HepG2 (cell line): ENCODE results near the gene CPN1. TPM values are rescaled to one million over a fixed set of nuclear protein-coding genes. Genes with fewer than 3 reads are reported as not detected.

Experiments
- ASH2L ChIP-seq: fragments of 300-600, 200-600 bp; sonication (generic); IDR thresholded peaks from 2 replicates; pipeline ENCODE4 v1.7.0; 2017; ENCODE audit warnings: low read depth, mild to moderate bottlenecking, moderate library complexity, mixed read lengths, low read length; ENCODE audit not compliant: insufficient read length
- CCDC6 ChIP-seq: sonication (generic); formaldehyde crosslinking; IDR thresholded peaks from 2 replicates; pipeline ENCODE4 v1.8.1; 2022; ENCODE audit warnings: mild to moderate bottlenecking, missing genetic modification reagents, moderate library complexity
- FOSL2 ChIP-seq: sonication (generic); formaldehyde crosslinking; IDR thresholded peaks from 2 replicates; pipeline ENCODE4 v1.4.0; 2020; ENCODE audit warnings: missing genetic modification reagents
- GATAD2A ChIP-seq: IDR thresholded peaks from 2 replicates; pipeline ENCODE4 v1.6.1; 2016
- JUND ChIP-seq: sonication (generic); formaldehyde crosslinking; IDR thresholded peaks from 2 replicates; pipeline ENCODE4 v1.8.0; 2022; ENCODE audit warnings: mild to moderate bottlenecking, missing genetic modification reagents
- MTA1 ChIP-seq: sonication (generic); formaldehyde crosslinking; IDR thresholded peaks from 2 replicates; pipeline ENCODE4 v1.4.0; 2020; ENCODE audit warnings: missing genetic modification reagents, mild to moderate bottlenecking, borderline replicate concordance
- MXD4 ChIP-seq: IDR thresholded peaks from 2 replicates; pipeline ENCODE4 v1.6.1; 2016; ENCODE audit warnings: mild to moderate bottlenecking, missing biosample characterization, missing genetic modification reagents
- POLR2AphosphoS5 ChIP-seq: IDR thresholded peaks from 2 replicates; pipeline ENCODE4 v1.6.1; 2012; ENCODE audit warnings: low read depth, low read length
- POLR2G ChIP-seq: fragments of 200-400 bp; formaldehyde crosslinking; IDR thresholded peaks from 2 replicates; pipeline ENCODE4 v1.6.1; 2018; ENCODE audit warnings: mild to moderate bottlenecking, low read depth, low read length, moderate library complexity
- SP2 ChIP-seq: sonication (generic); formaldehyde crosslinking; IDR thresholded peaks from 2 replicates; pipeline ENCODE4 v1.5.1; 2020; ENCODE audit warnings: mild to moderate bottlenecking, missing genetic modification reagents
- SSRP1 ChIP-seq: IDR thresholded peaks from 2 replicates; pipeline ENCODE4 v1.6.1; 2016; ENCODE audit warnings: control low read depth
- ZBTB37 ChIP-seq: sonication (generic); formaldehyde crosslinking; IDR thresholded peaks from 2 replicates; pipeline ENCODE4 v1.4.0; 2020; ENCODE audit warnings: mild to moderate bottlenecking, missing genetic modification reagents
- ZKSCAN1 ChIP-seq: fragments of 150-350 bp; IDR thresholded peaks from 2 replicates; pipeline ENCODE4 v1.6.1; 2014; ENCODE audit warnings: low read length
- ZNF101 ChIP-seq: sonication (generic); formaldehyde crosslinking; IDR thresholded peaks from 2 replicates; pipeline ENCODE4 v1.4.0; 2020; ENCODE audit warnings: mild to moderate bottlenecking, low read depth, missing genetic modification reagents, borderline replicate concordance
- ZNF143 ChIP-seq: sonication (generic); formaldehyde crosslinking; IDR thresholded peaks from 2 replicates; pipeline ENCODE4 v1.4.0; 2020; ENCODE audit warnings: missing genetic modification reagents
- ZNF329 ChIP-seq: sonication (generic); formaldehyde crosslinking; IDR thresholded peaks from 2 replicates; pipeline ENCODE4 v1.9.0; 2021; ENCODE audit warnings: low read depth, mild to moderate bottlenecking, missing genetic modification reagents
- ZNF331 ChIP-seq: sonication (generic); formaldehyde crosslinking; IDR thresholded peaks from 2 replicates; pipeline ENCODE4 v1.4.0; 2020; ENCODE audit warnings: missing genetic modification reagents
- ZNF34 ChIP-seq: sonication (generic); formaldehyde crosslinking; IDR thresholded peaks from 2 replicates; pipeline ENCODE4 v1.4.0; 2020; ENCODE audit warnings: mild to moderate bottlenecking, missing genetic modification reagents, borderline replicate concordance
- polyA plus RNA-seq, 8 experiments: library from polyadenylated mRNA; depleted of rRNA in 3 of 8; stranded (reverse) in 7 of 8; unstranded in 1 of 8; fragments of >200 nt; fragmentation: Illumina TruSeq in 4 of 8; extraction: Trizol in 4 of 8; gene quantifications; 2 replicates each; pipeline versions ENCODE4 v1.2.1 to v1.2.3, GENCODE V29; 2011 to 2016; ENCODE audit warnings: low read depth in 4 of 8, missing spikeins in 1 of 8, mixed read lengths in 1 of 8; ENCODE audit not compliant: insufficient read depth in 1 of 8
- total RNA-seq, 5 experiments: library from RNA; depleted of rRNA; stranded (reverse); fragments of >200 nt; fragmentation: Illumina TruSeq; extraction: Trizol; gene quantifications; 2 replicates each; pipeline ENCODE4 v1.2.3, GENCODE V29; 2016; ENCODE audit warnings: low read depth in 1 of 5
- TF ChIP-seq, protein P1 (sequence below): sonication (generic); formaldehyde crosslinking; IDR thresholded peaks from 2 replicates; pipeline ENCODE4 v1.5.0; 2020; ENCODE audit warnings: missing genetic modification reagents
- TF ChIP-seq, protein P2 (sequence below): IDR thresholded peaks from 2 replicates; pipeline ENCODE4 v1.6.1; 2012; ENCODE audit warnings: low read length, improper control_type of control experiment

The CPN1 gene
- total and polyA plus RNA-seq, 2 of the 13 experiments (the other 11 are each of a cell fraction or from before 2014, with no cell fraction given): 17.3 to 35.1 TPM

DNA sequence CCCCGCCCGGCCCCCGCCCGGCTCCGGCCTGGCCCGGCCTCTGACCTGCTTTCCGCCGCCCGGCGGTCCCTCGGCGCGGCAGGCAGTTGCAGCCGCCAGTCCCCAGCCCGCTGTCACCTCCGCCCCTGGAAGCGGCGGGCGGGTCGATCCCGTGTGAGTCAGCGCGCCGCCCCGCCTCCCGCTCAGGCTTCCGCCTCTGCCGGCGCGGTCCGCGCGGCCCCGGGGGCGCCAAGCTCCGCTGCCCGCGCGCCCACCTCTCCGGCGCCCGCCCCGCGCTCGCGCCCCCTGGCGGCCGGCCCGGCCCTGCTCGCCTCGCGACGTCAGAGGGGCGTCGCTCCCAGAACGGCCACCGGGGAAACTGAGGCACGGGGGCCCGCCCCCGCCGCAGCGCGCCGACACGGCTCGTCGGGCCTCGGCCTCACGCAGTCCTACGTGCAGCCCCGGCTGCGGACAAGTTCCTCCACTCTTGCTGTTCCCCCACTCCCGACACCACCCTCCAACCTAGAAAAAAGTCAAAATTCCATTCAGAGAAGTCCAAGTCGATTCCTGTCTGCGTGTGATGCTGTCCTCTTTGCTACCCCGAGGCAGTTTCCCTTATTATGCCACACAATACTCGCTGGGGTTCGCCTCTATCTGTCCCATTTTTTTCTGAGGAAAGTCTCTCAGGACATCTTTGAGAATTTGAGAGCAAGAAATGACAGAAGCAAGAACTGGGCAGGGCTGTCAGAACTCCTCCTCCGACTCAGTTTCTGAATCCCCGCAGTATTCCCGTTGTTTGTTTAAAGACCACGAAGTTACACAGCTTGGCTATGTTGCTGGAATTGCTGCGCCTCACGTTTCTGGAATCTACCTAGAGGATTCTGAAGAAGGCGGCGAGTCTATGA is 71.6 kb downstream of the CPN1 start, which contains the start of gene DNMBP (continued):
- TF ChIP-seq ZNF143 (CRISPR knock-in tag) (0 out of 2 replicates have a peak, but pooled peaks have one; percentile 19), ZNF34 (CRISPR knock-in tag) (no peak), MTA1 (CRISPR knock-in tag) (peak; percentile 48; the same call in 1 of the 2 replicates), POLR2AphosphoS5 (0 out of 2 replicates have a peak, but pooled peaks have one; percentile 23), JUND (peak; percentile 79; the same call in 1 of the 2 replicates), GATAD2A (CRISPR knock-in tag) (0 out of 2 replicates have a peak, but pooled peaks have one; percentile 10), POLR2G (peak; percentile 57; the same call in 1 of the 2 replicates), CCDC6 (CRISPR knock-in tag) (no peak), MXD4 (CRISPR knock-in tag) (no peak), ZNF101 (CRISPR knock-in tag) (no peak), SSRP1 (CRISPR knock-in tag) (no peak), FOSL2 (peak; percentile 84), ZNF329 (CRISPR knock-in tag) (0 out of 2 replicates have a peak, but pooled peaks have one; percentile 67), ZNF331 (CRISPR knock-in tag) (0 out of 2 replicates have a peak, but pooled peaks have one; percentile 11), ZKSCAN1 (no peak), SP2 (CRISPR knock-in tag) (no peak), ASH2L (no peak), ZBTB37 (no peak)
- TF ChIP-seq, protein P1, sequence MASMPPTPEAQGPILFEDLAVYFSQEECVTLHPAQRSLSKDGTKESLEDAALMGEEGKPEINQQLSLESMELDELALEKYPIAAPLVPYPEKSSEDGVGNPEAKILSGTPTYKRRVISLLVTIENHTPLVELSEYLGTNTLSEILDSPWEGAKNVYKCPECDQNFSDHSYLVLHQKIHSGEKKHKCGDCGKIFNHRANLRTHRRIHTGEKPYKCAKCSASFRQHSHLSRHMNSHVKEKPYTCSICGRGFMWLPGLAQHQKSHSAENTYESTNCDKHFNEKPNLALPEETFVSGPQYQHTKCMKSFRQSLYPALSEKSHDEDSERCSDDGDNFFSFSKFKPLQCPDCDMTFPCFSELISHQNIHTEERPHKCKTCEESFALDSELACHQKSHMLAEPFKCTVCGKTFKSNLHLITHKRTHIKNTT (CRISPR knock-in tag): no peak
- TF ChIP-seq, protein P2, sequence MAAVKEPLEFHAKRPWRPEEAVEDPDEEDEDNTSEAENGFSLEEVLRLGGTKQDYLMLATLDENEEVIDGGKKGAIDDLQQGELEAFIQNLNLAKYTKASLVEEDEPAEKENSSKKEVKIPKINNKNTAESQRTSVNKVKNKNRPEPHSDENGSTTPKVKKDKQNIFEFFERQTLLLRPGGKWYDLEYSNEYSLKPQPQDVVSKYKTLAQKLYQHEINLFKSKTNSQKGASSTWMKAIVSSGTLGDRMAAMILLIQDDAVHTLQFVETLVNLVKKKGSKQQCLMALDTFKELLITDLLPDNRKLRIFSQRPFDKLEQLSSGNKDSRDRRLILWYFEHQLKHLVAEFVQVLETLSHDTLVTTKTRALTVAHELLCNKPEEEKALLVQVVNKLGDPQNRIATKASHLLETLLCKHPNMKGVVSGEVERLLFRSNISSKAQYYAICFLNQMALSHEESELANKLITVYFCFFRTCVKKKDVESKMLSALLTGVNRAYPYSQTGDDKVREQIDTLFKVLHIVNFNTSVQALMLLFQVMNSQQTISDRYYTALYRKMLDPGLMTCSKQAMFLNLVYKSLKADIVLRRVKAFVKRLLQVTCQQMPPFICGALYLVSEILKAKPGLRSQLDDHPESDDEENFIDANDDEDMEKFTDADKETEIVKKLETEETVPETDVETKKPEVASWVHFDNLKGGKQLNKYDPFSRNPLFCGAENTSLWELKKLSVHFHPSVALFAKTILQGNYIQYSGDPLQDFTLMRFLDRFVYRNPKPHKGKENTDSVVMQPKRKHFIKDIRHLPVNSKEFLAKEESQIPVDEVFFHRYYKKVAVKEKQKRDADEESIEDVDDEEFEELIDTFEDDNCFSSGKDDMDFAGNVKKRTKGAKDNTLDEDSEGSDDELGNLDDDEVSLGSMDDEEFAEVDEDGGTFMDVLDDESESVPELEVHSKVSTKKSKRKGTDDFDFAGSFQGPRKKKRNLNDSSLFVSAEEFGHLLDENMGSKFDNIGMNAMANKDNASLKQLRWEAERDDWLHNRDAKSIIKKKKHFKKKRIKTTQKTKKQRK: no peak
- TF ChIP-seq, all 625 proteins: peak for 65
